NT2/D1 (cell line): ENCODE results near the gene SPIRE1.

Source experiments
- YY1 ChIP-seq: IDR thresholded peaks from 2 replicates; pipeline ENCODE4 v1.6.1; 2011; ENCODE audit not compliant: insufficient read length, insufficient read depth
- ZNF274 ChIP-seq: IDR thresholded peaks from 2 replicates; pipeline ENCODE4 v1.6.1; 2011; ENCODE audit warnings: mild to moderate bottlenecking, low read depth, low read length

- TF ChIP-seq YY1 = no peak
- no peak for TF ChIP-seq ZNF274
These were observed 236.2 kb downstream of the SPIRE1 start for GRCh38 chr18:12421732-12422131.
